ENCODE results near the gene PAQR6.

PAQR6 gene

GRCh38 chr1:156262461-156263287 lies 14.8 kb upstream of the PAQR6 start:
- DNase-seq, result no peak

DNA sequence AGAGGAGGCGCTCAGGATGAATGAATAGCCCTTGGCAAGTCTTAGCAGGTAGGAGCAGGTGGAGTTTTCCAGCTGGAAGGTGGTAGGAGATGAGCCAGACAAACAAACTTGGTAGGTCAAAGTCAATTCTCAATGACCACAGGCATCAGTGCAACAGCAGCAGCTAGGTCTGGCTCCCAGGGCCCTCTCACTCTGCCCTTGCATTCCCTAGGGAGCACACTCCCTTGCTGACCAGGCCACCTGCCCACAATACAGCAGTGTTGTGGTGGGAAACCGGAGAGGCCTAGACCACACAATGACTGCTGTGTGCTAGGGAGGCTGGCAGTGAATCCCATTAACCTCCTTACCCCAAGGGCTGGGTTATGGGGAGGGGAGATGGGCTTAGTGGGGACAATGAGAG lies 13.0 kb upstream of the PAQR6 start:
- DNase-seq, result no peak

DNA sequence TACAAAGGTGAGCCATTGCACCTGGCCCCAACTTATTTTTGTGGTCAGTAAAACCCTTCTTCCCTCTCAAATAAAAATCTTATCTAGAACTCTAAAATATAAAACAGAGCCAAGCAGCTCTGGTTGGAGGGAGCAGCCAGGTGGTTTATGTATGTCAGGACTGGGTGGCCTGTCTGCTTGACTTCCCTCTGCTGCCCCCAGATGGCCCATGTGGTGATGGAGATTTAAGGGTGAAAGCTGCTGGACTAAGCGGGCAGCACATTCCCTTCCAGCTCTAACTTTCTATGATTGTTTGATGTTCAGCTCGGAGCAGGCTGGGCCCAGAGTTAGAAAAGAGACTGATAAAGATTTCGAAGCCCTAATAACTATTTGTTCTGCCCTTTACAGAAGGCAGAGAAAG lies 11.9 kb upstream of the PAQR6 start:
- no peak for DNase-seq

DNA sequence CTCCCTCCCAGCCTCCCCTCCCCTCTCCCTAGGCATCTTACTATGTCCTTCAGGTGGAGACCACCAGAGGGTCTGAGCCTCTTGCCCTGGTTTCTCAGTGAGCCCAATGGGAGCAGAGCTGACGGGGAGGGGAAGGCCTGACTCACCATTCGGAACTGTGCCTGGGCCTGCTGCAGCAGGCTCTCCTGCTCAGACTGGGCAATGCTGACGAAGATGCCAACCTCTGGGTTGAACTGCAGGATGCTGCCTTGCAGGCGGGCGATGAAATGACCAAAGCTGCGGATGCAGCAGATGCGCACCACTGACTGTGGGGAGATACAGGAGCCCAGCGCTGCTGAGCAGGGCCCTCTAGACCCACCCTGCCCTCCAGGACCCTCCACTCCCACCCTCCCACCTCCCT lies 11.0 kb upstream of the PAQR6 start:
- no peak for DNase-seq

DNA sequence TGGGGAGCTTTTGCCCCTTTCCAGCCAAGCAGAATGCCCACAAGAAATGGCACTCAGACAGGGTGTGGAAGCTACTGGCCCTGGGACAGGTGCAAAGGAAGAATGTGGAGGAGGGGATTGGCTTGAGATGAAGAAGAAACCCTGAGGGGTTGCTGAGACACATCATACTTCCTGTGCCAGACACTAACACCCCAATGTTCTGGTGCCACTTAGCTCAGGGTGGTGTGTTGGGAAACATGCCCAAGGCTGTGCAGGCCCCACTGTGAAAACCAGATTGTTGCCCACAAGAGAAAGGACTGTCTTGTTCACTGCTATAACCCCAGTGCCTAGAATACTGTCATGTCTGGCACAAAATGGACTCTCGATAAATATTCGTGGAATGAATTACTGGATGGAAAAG lies 9.9 kb upstream of the PAQR6 start:
- no peak for DNase-seq

- no peak for DNase-seq
Observed at GRCh38 chr1:156253634-156254033, 5.8 kb upstream of the PAQR6 start.

DNA sequence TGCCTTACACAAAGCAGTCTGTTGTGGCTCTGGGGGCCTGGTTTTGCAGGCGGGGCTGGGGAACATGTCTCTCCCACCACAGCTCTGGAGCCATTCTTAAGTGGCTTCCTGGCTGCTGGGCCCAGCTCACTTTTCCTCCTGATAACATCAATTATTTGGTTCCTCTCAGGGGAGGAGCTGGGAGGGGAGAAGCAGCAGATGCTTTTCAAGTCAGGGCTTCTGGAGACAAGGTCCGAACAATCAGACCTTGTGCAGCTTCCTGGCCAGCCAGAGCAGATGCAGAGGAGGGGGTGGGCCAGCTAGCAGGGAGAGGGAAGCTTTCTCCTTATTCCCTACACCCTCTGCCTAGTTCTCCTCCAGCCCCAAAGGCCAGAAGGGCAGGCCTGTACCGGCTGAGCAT lies 3.7 kb upstream of the PAQR6 start:
- no peak for DNase-seq

GRCh38 chr1:156249593-156249992 lies 1.7 kb upstream of the PAQR6 start:
- DNase-seq, result no peak

- DNase-seq, result no peak
Observed at GRCh38 chr1:156248323-156248683, 447 bp upstream of the PAQR6 start.

DNA sequence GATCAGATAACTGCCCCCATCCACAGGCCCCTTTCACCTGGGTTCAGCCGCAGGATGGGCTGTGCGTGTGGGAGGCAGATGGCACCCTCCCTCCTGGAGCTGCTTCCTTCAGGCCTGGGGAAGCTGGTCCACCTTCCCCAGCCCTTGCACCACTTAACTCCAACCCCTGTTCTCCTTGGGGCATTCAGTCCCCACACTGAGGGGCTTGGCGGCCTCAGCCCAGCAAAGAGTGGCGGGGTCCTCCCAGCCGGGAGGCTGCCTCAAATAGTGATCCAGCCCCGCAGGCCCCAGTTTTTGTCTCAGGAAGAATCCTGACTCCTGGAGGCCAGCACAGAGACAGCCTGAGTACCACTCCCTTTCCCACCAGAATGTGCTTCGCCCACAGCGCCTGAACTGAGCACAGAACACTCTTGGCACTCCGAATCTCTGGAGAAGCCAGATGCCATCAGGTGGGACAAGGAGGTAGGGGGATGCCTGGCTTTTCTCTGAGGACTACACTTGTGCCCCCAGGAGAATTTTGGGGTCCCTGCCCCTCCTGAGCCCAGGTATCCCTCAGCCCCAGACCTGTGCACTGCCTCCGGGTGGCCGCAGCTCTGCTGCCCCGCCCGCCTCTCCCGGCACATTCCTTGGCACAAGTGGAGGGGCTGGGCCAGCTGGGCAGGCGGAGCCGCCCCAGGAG lies 936 bp downstream of the PAQR6 start:
- DNase-seq, result no peak

DNA sequence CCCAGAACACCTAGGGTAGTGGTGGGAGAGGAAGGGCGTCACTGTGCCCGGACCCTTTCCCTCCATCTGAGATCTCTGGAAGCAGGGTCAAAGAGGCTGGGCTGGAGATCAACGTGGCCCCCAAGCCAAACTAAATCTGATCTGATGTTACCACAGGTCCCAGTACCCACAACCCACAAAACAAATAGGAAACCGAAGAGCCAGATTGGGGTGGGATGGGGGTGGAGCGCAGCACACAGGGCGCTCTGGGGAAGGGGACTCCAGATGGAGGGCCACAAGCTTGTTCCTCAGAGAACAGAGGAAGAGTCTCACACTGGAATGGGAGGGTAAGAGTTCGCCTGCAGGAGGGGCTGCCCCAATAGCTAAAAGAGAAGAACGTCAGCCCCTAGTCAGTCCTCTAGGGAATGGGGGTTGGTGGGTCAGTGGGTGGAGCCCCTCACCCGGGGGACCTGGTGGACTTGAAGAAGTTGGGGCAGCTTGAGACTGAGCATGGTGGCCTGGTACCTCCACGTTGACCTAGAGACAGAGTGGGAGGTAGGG lies 1.5 kb downstream of the PAQR6 start:
- DNase-seq, result no peak

GRCh38 chr1:156245451-156246232 lies 2.2 kb downstream of the PAQR6 start:
- DNase-seq, result no peak

DNA sequence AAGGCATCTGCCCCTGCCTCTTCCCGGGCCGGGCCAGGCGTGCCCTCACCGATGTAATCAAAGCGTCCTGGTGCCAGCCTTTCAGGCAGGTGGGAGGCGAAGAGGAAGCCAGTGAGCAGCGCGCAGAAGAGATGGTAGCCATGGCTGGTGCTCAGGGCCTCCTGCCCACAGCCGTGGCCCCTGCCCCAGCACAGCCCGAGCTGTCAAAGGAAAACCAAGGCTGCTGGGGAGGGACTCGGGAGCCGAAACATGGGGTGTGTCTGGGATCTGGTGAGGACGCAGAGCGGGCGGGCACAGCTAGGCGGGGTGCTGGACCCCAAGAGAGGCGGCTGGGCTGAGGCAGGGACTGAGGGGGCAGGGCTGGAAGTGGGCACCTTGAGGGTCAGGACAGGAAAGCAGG lies 3.1 kb downstream of the PAQR6 start:
- DNase-seq, result no peak

GRCh38 chr1:156244126-156244525 lies 3.7 kb downstream of the PAQR6 start:
- DNase-seq, result no peak

DNA sequence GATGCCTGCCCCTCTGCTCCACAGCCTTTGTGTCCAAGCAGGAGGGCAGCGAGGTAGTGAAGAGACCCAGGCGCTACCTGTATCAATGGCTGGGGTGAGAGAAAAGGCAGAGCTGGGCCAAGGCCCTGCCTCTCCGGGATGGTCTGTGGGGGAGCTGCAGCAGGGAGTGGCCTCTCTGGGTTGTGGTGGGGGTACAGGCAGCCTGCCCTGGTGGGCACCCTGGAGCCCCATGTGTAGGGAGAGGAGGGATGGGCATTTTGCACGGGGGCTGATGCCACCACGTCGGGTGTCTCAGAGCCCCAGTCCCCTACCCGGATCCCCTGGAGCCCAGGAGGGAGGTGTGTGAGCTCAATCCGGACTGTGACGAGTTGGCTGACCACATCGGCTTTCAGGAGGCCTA lies 5.1 kb downstream of the PAQR6 start:
- no peak for DNase-seq

GRCh38 chr1:156241926-156242325 lies 5.9 kb downstream of the PAQR6 start, which contains the start of gene BGLAP:
Gene BGLAP (plus strand): TSS chr1:156242184. CDS start chr1:156242232, 48 bp downstream.
- no peak for DNase-seq

GRCh38 chr1:156241311-156241811 lies 6.5 kb downstream of the PAQR6 start:
- peak; percentile 65 for DNase-seq

- DNase-seq, result no peak
Observed at GRCh38 chr1:156238248-156238647, 9.6 kb downstream of the PAQR6 start.

GRCh38 chr1:156236164-156236563 lies 11.7 kb downstream of the PAQR6 start:
- DNase-seq, result no peak

GRCh38 chr1:156233426-156234127 lies 14.3 kb downstream of the PAQR6 start:
- no peak for DNase-seq

GRCh38 chr1:156232201-156232894 lies 15.5 kb downstream of the PAQR6 start:
- peak; percentile 2 for DNase-seq

DNA sequence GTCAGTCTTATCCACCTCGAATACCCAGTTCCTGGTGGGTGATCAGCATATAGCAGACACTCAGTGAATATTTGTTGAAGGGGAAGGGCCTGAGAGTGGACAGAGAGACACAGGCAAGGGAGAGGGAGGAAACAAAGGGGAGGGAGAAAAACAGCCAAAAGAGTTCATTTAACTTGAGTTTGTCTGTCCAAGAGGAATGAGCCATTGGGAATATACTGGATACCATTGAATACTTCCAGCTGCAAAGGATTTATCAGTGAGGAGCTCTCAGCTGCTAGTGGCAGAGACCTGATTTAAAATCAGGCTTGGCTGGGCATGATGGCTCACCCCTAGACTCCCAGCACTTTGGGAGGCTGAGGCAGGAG lies 17.4 kb downstream of the PAQR6 start:
- peak; percentile 4 for DNase-seq
